ENCODE data around the gene PLCXD3.
A peak's percentile ranks its signal among the peaks of the same experiment; 100 is the strongest.

PLCXD3 gene

DNA sequence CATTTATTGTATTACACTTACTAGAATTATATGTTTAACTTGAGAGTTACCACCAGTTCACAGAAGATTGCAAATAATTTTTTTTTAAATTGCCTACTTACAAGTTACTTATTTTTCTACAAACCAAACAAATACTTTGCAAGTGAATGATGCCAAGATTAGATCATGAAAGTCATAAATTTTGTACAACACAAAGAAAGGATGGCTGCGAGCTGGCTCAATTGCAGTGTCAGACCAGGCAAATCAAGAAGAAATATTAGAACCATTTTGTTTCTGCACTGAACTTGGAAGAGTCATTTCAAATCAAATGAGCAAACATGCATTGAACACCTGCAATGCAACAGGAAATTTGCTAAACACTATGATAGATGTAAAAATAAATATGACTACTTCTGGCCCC lies 97.3 kb downstream of the PLCXD3 start:
- no peak for DNase-seq (ENCODE audit: low read depth)

DNA sequence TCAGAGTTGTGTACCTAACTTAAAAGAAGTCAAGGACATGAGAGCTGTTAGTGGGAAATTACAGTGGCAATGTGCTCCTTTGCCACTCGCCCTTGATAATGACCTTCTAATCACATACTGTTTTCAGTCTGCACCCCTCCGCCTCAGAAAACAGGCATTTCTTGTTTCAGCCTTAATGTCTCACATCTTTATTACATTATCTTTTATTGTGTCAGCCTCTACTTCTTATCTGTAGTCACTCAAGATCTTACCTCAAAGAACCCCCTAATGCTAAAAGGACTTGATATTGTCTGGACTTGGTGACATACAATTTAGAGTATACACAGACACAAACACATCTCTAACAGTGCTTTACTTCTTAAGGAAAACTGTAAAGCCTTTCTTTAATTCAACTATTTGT lies 97.9 kb downstream of the PLCXD3 start:
- no peak for DNase-seq (ENCODE audit: low read depth)

DNA sequence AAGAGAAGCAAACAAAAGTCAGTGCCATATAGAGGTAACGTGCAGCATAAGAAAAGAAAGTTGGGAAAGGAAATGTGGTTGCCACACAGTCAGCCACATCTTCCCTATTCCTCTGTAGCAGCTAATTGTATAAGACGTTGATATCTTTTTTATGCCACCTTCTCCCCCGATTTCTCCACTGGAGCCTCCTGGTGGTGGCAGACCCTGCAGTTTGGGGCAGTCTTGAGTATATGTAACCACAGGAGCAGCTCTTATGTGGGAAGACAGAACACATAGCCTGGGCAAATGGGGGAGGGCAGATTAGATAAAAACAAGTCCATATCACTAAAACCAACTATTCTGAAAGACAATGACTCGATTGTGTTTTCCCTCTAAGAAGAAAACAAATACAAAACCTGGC lies 99.7 kb downstream of the PLCXD3 start:
- DNase-seq (ENCODE audit: low read depth): no peak

DNA sequence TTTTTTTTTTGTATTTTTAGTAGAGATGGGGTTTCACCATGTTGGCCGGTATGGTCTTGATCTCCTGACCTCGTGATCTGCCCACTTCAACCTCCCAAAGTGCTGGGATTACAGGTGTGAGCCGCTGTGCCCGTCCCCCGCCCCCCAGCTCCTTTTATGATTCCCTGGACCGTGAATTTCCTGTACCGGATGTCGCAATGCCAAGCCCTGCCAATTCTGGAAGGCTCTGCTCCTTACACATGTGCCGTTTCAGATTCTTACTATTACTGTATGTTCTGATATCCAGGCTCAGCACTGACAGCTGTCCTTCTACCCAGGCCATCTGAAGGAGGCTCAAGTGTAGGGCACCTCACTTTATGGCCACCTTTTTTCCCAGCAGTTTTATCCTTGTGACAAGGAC lies 100.1 kb downstream of the PLCXD3 start:
- no peak for DNase-seq (ENCODE audit: low read depth)

DNA sequence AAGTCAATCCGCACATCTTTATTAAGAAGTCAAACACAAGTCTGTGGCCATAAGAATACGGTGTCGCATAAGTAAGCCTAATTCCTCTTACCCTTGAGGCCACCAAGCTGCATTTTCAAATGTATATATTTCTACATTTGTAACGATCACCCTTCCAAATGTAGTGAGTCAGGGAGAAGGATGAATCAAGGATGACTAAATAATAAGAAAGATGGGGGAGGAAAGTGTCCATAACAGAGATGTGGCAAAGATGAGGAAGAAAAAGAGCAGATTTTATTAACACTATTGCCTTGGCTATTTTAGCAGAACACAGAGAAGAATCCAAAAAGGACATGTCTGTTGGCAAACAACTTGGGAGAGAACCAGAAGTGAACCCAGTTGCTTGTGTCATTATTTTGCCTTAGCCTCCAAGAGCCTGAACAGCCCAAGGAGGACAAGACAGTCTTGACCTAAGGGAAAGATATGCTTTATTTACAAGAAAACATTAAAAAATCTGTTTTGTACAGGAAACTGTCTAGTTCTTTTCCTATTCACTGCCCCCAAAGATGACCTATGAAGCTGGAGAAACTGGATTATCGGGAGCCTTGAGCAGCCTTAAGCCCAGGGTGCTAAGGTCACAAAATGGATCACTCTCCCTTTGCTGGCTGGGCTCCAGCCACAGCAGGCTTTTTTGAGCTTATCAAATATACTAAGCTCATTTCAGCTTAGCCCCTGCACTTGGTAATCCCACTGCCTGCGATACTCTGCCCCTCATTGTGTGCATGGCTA lies 101.5 kb downstream of the PLCXD3 start:
- peak; percentile 31 for DNase-seq (ENCODE audit: low read depth)

DNA sequence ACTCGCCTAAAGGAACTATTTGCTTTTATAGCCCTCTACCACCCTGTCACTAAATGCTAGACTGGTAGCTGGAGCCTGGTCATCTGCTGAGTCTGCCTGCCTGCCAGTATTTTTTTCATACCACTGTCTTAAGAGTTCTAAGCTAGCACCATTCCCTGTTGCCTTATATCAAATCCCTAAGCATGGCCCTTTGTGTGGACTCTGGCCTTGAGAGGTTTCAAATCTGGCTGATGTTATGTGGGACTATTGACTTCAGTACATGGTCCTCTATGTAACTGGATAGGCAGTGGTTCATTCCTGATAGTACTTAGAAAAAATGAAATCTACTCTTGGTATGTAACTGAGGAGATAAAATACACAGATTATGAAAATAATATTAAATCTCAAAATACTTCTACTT lies 103.5 kb downstream of the PLCXD3 start:
- no peak for DNase-seq (ENCODE audit: low read depth)

DNA sequence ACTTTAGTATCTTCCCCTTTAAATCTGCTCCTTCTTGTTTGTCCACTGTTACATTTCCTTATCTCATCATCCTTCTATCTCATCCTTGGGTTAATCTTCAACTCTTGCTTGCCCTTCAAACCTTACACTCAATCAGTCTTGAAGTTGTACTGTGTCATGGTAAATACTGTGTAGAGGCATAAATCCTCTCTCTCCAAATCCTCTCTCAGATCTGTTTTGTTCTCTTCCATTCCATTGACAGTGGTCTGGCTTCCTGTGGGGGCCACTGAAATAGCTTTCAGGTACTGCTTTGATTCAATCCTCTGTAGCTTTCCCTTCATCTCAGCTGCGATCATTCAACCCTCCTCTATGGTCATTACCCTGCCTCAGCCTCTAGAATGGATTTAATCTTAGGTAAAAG lies 104.0 kb downstream of the PLCXD3 start:
- no peak for DNase-seq (ENCODE audit: low read depth)

DNA sequence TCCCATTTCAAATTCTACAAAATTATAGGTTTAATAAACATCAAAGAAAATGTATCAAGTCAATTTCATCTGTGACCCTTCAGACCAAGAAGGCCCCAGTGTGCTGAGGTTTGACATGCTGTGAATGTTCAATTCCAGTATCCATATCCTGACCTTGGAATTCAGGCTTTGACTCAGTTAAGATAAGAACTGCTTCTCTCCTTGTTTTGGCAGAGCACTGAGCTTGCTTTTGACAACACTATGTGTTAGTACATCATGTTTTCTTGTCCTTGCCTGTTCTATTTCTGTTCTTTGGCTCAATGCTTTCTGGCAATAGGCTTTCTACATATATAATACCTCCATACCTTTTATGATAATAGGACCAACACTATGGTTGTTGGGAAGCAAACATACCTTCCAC lies 105.6 kb downstream of the PLCXD3 start:
- DNase-seq (ENCODE audit: low read depth): no peak

DNA sequence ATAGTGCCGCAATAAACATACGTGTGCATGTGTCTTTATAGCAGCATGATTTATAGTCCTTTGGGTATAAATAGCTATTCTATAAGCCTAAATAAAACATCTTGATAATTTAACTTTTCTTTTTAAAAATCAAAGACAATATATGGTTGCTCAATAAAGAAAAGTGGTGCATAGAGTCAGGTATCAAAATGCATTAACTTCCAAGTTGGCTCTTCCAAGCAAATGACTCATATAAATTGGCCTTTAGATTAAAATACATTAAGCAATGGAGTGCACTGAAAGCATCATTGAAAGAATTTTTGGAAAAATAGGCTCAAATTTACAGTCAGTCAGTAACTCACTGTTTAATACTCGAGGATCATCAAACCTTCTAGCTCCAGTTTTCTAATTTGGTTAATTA lies 106.6 kb downstream of the PLCXD3 start:
- no peak for DNase-seq (ENCODE audit: low read depth)

DNA sequence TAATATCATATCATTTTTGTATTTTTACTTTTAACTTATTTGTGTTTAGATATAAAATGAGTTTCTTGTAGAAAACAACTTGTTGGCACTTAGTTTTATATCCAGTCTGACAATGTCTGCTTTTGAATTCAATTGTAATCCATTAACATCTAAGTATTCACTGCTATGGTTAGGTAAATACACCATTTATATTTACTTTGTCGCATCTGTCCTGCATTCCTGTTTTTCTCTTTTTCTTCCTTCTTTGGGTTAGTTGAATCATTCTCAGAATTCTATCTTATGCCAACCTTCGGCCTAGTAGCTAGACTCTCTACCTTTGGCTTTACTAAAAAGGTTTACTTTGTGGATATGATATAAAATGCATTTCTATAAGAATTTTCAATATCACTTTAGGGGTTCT lies 107.6 kb downstream of the PLCXD3 start:
- no peak for DNase-seq (ENCODE audit: low read depth)

DNA sequence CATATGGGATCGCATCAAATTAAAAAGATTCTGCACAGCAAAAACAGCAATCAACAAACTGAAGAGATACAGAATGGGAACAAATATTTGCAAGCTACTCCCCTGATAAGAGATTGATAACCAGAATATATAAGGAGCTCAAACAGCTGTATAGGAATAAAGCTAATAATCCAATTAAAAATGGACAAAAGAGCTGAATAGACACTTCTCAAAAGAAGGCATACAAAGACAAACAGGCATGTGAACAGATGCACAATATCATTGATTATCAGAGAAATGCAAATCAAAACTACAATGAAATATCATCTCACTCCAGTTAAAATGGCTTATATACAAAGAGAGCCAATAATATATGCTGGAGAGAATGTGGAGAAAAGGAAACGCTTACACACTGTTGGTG lies 110.6 kb downstream of the PLCXD3 start:
- DNase-seq (ENCODE audit: low read depth): no peak

DNA sequence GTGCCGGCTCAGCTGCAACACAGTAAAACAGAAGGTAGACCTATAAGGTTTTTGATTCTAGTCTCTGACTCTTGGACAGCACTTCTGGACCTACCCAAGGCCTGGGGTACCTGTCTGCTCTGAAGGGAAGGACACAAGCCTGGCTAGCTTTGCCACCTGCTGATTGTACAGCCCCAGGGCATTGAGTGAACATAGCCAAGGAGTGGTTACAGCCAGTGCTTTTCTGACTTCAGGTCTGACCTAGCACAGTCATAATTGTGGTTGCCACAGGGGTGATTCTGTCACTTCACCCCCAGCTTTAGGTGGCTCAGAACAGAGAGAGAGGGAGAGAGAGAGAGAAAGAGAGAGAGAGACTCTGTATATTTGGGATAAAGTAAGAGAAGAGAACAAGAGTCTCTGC lies 118.4 kb downstream of the PLCXD3 start:
- no peak for DNase-seq (ENCODE audit: low read depth)

DNA sequence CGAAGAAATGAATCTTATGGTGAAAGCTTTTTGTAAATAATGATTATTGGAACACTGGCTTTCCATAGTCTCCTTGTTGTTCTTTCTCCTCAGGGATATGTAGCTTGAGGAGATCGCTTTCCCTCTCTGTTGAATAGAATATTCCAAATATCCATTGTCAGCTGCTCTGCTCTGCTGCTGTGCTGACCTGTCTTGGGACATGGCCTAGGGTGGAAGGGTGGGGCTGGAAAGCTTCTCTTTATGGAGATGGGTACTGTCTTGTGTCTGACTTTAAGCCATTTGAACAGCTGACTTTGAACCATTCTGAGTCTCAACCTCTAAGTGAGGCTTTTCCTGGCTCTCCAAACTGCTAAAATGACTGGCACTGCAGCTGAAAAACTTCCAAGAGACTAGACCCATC lies 135.8 kb downstream of the PLCXD3 start:
- no peak for DNase-seq (ENCODE audit: low read depth)

DNA sequence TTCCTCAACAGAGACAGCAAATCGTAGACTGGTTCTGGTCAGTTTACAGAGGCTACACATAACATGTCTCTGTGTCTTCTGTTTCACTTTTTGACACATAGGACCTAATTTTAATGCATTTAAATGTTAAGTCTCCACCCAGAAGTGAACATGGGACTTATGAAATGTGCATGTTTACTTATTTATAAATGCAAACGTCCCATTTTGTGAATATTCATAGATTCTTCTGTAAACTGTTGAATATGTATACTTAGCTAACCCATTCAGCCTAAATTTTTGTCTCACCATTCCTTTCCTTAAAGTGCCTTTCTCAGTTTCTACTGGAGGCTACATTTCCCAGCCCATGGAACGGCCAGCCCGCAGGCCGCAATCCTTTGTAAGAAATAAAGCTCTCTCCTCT lies 137.2 kb downstream of the PLCXD3 start:
- no peak for DNase-seq (ENCODE audit: low read depth)

DNA sequence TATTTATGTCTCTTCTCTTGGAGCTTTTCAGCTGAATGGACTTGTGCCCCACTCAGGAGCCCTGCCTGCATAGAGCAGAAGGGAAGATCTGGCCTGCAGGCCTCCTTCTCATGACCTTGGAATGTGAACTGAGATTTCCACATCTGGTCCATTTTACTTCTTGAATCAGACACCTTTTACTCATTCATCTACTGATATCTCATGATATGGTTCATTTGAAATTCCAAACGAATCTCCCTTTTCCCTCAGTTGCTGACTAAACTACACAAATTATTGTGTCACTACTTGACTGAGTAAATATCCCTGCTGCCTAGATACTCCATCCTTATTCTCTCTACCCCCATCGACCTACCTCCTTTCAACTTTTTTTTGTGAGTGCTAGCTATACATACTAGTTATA lies 138.7 kb downstream of the PLCXD3 start:
- no peak for DNase-seq (ENCODE audit: low read depth)

DNA sequence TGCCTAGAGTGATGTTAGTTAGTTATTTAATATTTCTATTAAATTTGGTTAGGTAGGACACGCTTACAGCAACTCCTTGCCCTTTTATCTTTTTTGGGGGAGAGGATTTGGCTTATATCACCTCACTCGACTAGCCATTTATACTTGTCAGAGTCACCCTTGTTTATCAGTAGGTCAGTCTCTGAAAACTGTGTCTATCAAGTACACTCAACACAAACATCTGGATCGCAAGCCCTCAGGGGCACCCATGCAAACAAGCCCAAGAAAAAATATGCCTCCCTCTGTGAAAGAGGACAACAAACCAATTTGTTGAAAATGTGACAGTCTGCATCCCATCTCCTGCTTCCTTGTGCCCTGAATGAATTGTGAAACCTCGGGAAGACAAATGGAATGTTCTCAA lies 139.9 kb downstream of the PLCXD3 start:
- DNase-seq (ENCODE audit: low read depth): no peak

DNA sequence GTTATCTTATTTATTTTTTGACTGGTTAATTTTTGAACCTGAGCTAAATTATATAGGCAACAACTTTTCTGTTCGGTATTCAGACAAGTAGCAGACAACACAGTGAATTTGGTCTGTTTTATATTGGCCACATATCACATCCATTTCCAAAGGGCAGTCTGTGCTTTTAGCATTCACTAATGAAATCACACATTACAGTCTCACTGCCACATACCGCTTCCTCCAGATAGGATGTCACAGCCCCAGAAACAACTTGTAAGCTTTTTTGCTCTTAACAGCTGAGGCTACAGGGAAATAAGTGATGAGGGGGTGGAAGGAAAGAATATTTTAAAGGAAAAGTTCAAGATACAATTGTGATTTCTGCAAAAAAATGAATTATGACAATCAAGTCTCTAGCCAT lies 140.6 kb downstream of the PLCXD3 start:
- no peak for DNase-seq (ENCODE audit: low read depth)

DNA sequence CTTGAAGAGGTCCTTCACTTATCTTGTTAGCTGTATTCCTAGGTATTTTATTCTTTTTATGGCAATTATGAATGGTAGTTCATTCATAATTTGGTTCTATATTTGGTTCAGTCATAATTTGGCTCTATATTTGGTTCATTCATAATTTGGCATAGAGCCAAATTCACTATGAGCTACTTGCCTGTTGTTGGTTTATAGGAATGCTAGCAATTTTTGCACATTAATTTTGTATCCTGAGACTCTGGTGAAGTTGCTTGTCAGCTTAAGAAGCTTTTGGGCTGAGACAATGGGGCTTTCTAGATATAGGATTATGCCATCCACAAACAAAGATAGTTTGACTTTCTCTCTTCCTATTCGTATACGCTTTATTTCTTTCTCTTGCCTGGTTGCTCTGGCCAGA lies 142.2 kb downstream of the PLCXD3 start:
- no peak for DNase-seq (ENCODE audit: low read depth)

DNA sequence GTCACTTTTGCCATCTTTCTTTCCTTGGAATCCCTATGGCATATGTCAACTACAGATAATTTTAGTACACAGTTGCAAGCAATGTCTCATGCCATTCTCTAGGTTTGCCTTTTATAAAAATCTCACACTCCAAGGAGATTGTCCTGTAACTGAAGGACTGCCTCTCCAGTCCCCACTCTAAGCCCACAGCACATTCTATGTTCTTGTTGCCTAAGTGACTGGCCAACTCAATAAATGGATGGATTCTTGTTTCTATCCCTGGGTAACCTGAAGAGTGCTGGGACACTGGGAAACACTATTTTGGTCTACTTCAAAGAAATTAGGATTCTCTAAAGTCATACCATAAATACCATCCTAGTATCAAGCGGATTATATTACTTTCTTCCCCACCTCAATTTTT lies 145.0 kb downstream of the PLCXD3 start:
- DNase-seq (ENCODE audit: low read depth): no peak

DNA sequence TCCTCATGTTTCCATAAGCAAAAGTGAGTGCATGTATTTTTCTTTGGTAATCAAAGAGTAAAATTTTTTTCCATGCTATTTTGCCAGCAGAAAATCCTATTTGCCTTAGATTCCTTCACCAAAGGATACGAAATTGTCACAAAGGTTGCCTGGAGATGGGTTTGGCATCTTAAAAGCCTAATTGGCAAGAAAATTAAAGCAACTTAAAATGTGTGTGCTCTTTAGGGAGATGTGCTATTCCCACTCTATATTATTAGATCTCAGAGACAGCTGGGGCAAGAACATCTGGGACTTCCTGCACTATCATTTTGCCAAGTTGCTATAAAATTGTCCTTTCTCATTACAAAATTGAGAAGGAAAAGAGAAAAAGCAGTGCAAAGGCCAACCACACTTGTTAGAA lies 146.1 kb downstream of the PLCXD3 start:
- no peak for DNase-seq (ENCODE audit: low read depth)

DNA sequence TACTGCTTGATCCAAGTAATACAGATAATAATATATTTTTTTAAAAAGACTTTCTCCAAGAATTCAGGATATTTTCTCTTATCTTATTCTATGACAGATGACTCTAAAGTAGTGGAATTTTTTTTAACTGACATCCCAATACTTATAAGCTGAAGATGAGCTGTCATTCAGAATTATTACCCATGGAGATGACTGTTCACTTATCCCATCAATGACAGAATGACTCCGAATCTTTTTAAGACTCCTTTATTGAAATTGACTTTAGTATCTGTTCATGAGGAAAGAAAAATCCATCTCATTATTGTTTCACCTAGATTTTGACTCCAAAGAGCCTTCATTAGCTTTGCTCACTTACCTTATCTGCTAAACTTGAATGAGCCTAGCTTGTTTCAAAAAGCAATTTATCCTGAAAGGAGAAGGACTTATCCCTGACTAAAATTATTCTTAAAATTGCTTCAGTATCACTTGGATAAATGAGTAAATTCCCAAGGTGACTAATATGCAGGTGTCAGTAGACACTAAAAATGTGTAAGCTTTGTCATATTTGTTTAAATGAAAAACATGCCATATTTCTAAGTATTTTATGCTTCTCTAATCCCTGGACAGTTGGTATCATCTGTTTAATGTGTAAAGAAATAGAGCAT lies 146.9 kb downstream of the PLCXD3 start:
- DNase-seq (ENCODE audit: low read depth): no peak

DNA sequence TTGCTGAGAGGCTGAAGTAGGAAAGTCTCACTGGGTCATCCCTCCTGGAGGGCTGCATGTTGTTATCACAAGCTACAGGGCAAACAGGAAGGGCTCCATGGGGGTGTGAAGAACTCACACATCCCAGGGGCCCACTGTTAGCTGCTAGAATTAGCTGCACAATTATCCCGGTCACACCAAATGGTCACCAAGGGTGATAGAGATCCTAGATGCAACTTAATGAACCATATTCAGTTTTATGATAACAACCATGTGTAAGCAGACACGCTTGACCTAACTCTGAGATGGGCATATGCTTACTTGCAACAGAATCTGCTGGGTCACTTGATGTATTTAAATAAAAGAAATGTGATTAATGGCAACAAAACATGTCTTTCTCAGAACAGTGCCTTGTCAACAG lies 153.6 kb downstream of the PLCXD3 start:
- DNase-seq (ENCODE audit: low read depth): no peak

DNA sequence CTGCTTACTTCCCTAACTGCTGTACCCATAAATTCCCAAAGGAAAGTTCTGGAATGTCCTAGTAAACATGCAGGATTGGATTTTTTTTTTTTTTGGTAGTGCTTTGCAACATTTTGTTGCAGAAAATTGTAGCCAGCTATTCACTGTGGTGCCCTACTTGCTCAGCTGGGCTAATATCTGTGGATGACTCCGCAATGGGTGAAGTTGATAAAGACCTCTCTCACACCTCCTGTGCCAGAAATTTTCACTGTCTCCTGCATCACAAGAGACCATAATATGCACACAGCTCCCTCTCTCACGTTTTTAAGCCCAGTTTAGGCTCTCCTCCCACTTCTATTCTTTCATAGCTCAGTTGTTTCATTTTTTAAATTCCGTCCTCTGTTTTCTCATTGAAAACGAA lies 160.6 kb downstream of the PLCXD3 start:
- DNase-seq (ENCODE audit: low read depth): no peak

DNA sequence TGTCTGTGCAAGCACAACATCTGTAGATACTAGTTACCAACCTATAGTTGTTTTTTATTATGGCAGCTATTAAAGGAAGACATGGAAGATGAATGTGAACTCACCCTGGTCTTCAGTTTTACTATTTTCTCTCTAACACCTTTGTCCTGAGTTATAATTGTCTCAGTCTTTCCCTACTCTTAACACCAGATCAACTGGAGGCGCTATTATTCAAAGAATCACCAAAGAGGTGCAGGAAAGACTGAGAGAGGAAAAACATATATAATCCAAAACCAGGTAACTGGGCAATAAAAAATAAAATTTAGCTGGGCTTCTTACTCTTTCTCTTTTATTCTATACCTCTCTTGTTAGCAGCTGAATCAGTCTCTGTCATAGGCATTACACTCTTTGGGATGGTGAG lies 162.8 kb downstream of the PLCXD3 start:
- no peak for DNase-seq (ENCODE audit: low read depth)
